T-cell (primary cell): ENCODE data around the gene KLF11. TPM values are rescaled to one million over a fixed set of nuclear protein-coding genes. Genes with fewer than 3 reads are reported as not detected.
A peak's percentile ranks its signal among the peaks of the same experiment; 100 is the strongest.

Experiments
- ATAC-seq, 4 experiments: fragments of 200-7000 bp in 3 of 4; fragments of 150-1000 bp in 1 of 4; cut with Tn5 transposase; replicated peaks in 1 of 4; 1 replicate in 3 of 4; 2 replicates in 1 of 4; pipeline ENCODE4 v1.10.0; 2021; ENCODE audit warnings: moderate library complexity in 3 of 4, mild to moderate bottlenecking in 2 of 4, moderate number of reproducible peaks in 1 of 4
- CTCF ChIA-PET, 2 donors: fragments of 300-600 bp; sonication (Branson Sonifier 250); formaldehyde crosslinking; loops; one replicate each; lab custom pipeline; 2022; ENCODE audit warnings: antibody characterized with exemption in 2 of 2; lab: Charles Lee
- POLR2A ChIA-PET, 2 donors: fragments of 300-600 bp; sonication (Branson Sonifier 250); formaldehyde crosslinking; loops; one replicate each; lab custom pipeline; 2022; ENCODE audit warnings: antibody characterized with exemption in 2 of 2; lab: Charles Lee
- DNase-seq, 35 experiments: peaks; one replicate each; pipeline versions ENCODE4 v3.0.0 to v3.0.0-alpha.2; 2013 to 2023
- H3K27ac ChIP-seq: one replicate; pipeline ENCODE4 v1.5.1; 2013; ENCODE audit warnings: low read length
- H3K27me3 ChIP-seq, 2 experiments: replicated peaks in 1 of 2; 1 replicate in 1 of 2; 2 replicates in 1 of 2; pipeline versions ENCODE4 v1.6.1 to v1.7.0; 2013; ENCODE audit warnings: low read length in 1 of 2, mixed read lengths in 1 of 2; ENCODE audit not compliant: control insufficient read depth in 2 of 2, insufficient read depth in 2 of 2; ENCODE audit errors: extremely low read depth in 1 of 2
- H3K36me3 ChIP-seq, 2 donors: 1 replicate in 1 of 2; 2 replicates in 1 of 2; pipeline versions ENCODE4 v1.6.1 to v1.7.0; 2013; ENCODE audit warnings: low read length in 1 of 2; ENCODE audit not compliant: control insufficient read depth in 2 of 2, insufficient read depth in 1 of 2; ENCODE audit errors: extremely low read depth in 1 of 2
- H3K4me1 ChIP-seq, 2 experiments: 1 replicate in 1 of 2; 2 replicates in 1 of 2; pipeline versions ENCODE4 v1.6.1 to v1.7.0; 2013; ENCODE audit warnings: low read length in 2 of 2, mixed read lengths in 1 of 2; ENCODE audit not compliant: insufficient read depth in 2 of 2, control insufficient read depth in 1 of 2; ENCODE audit errors: extremely low read depth in 1 of 2
- H3K4me3 ChIP-seq, 2 donors: 1 replicate in 1 of 2; 2 replicates in 1 of 2; pipeline versions ENCODE4 v1.5.1 to v1.7.0; 2013; ENCODE audit warnings: mild to moderate bottlenecking in 2 of 2, low read length in 1 of 2, moderate library complexity in 1 of 2; ENCODE audit not compliant: control insufficient read depth in 1 of 2; ENCODE audit errors: extremely low read depth in 1 of 2
- H3K9me3 ChIP-seq: 2 replicates; pipeline ENCODE4 v1.7.0; 2013
- H3K27ac Mint-ChIP-seq, 2 donors: one replicate each; pipeline ENCODE4 v1.8.0; 2020 to 2021; ENCODE audit warnings: mild to moderate bottlenecking in 2 of 2, mixed read lengths in 2 of 2
- H3K27me3 Mint-ChIP-seq, 2 donors: one replicate each; pipeline ENCODE4 v1.8.0; 2021 to 2022; ENCODE audit warnings: mixed read lengths in 2 of 2
- H3K36me3 Mint-ChIP-seq: one replicate; pipeline ENCODE4 v1.8.0; 2021; ENCODE audit warnings: mixed read lengths
- H3K4me1 Mint-ChIP-seq, 3 donors: one replicate each; pipeline ENCODE4 v1.8.0; 2020 to 2022; ENCODE audit warnings: mixed read lengths in 3 of 3, mild to moderate bottlenecking in 1 of 3
- H3K4me3 Mint-ChIP-seq, 3 donors: one replicate each; pipeline ENCODE4 v1.8.0; 2020 to 2022; ENCODE audit warnings: mild to moderate bottlenecking in 3 of 3, mixed read lengths in 3 of 3, moderate library complexity in 3 of 3
- H3K9me3 Mint-ChIP-seq, 3 donors: one replicate each; pipeline ENCODE4 v1.8.0; 2020 to 2022; ENCODE audit warnings: mixed read lengths in 3 of 3
- WGBS: methylation state at CpG from one replicate; pipeline ENCODE4 v1.1.5; 2013; ENCODE audit warnings: missing lambda C conversion rate; ENCODE audit not compliant: insufficient coverage; 5-methylcytosine and 5-hydroxymethylcytosine counted together
- total RNA-seq, 35 experiments: library from RNA in 6 of 35; stranded (reverse) in 6 of 35; fragments of 120-200 nt in 1 of 35; gene quantifications; one replicate each; pipeline versions ENCODE4 v1.2.1 to v1.2.4 and lab custom pipeline; 2013 to 2026

KLF11 gene
- total RNA-seq, 5 donors from 2014 or later (not counting 1 experiment from before 2014, with no cell fraction given): 6.8 to 36.3 (median 10.3) TPM

GRCh38 chr2:10054976-10055375 lies 11.6 kb downstream of the KLF11 start:
- CTCF ChIA-PET: no interaction called here
- no peak for ATAC-seq
- POLR2A ChIA-PET: no interaction called here
- H3K9me3 Mint-ChIP-seq: no peaks in the 10 kb centered on the region
- H3K27ac ChIP-seq: no peak overlapping the region
- H3K27me3 Mint-ChIP-seq: peaks cover 0 to 3% of the 10 kb centered on the region in 2 donors
- H3K4me1 Mint-ChIP-seq: peaks cover 4 to 6% (median 5%) of the 10 kb centered on the region in 3 donors
- H3K4me3 Mint-ChIP-seq: no peak overlapping the region
- no peak for DNase-seq
- peaks cover 0 to 28% of the 10 kb centered on the region in 2 donors for H3K36me3 ChIP-seq
- no peaks in the 10 kb centered on the region for H3K9me3 ChIP-seq
- no peak overlapping the region for H3K27ac Mint-ChIP-seq
- peaks cover 0 to 6% of the 10 kb centered on the region in 2 experiments for H3K4me1 ChIP-seq
- no peak overlapping the region for H3K4me3 ChIP-seq
- WGBS: 97% methylated on average over 5 of the region's 7 CpGs
- peaks cover 31% of the 10 kb centered on the region for H3K36me3 Mint-ChIP-seq
- peaks cover 0 to 25% of the 10 kb centered on the region in 2 experiments for H3K27me3 ChIP-seq

GRCh38 chr2:10056439-10056838 lies 13.1 kb downstream of the KLF11 start:
- CTCF ChIA-PET: interaction anchor here in 1 of 2 donors (0.9 kb wide), 1 partner anchor 240 kb away, joined by 3 read pairs; no protein-coding TSS in a partner anchor
- POLR2A ChIA-PET: no interaction called here
- Histone ChIP-seq H3K27ac (no peak overlapping the region), H3K4me1 (peaks cover 0 to 6% of the 10 kb centered on the region in 2 experiments), H3K36me3 (peaks cover 0 to 25% of the 10 kb centered on the region in 2 donors), H3K9me3 (no peaks in the 10 kb centered on the region), H3K27me3 (peaks cover 0 to 30% of the 10 kb centered on the region in 2 experiments), H3K4me3 (no peak overlapping the region)
- Mint-ChIP-seq H3K9me3 (no peaks in the 10 kb centered on the region), H3K27ac (no peak overlapping the region), H3K27me3 (peaks cover 0 to 3% of the 10 kb centered on the region in 2 donors), H3K4me3 (no peak overlapping the region), H3K36me3 (peaks cover 31% of the 10 kb centered on the region), H3K4me1 (peaks cover 4 to 6% (median 5%) of the 10 kb centered on the region in 3 donors)
- WGBS: 79% methylated on average over 6 of the region's 11 CpGs
- ATAC-seq (no peak), DNase-seq (no peak)

DNA sequence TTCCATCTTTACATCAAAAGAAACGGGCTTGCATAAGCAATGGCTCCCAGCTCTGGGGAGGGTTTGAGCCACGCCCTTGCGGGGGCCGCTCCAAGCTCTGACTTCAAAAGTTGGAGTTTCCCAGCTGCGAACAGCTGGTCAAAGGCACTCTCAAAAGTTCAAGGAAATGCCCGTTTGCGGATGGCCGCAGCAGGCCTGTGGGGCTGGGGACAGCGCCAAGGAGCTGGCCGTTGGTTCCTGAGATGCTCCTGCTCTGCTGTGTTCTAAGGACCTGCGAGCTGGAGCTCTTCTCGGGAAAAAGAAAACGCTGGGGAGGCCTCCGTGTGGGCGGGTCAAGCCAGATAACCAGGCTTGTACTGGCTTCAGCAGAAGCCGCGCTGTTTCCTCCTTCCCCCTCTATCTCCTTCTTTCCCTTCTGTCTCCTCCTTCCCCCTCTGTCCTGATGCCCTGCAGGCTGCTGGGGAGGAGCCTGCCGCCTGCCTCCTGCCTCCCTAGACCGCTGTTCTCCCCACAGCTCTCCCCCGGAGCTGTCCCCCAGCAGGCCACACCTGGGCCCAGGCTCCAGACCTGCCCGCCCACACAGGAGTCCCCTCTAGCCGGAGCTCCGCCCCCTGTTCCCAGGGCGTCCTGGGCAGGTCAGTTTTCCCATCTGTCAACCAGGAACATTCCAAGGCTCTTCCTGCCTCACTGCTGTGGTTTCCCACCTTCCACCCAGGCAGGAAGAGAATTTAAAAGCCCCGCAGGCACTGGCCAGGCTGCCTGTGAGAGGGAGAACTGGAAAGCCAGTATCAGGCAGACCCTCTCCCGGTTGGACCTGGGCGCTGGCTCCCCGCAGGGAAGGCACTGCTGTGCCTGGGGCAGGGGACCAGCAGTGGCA lies 14.1 kb downstream of the KLF11 start:
- peak overlapping the region in 1 of 3 donors; percentile 17 for H3K4me3 Mint-ChIP-seq

GRCh38 chr2:10058251-10059015 lies 15.1 kb downstream of the KLF11 start:
- Histone ChIP-seq H3K27ac (no peak overlapping the region), H3K36me3 (peaks cover 0 to 9% of the 10 kb centered on the region in 2 donors), H3K4me3 (no peak overlapping the region), H3K27me3 (peaks cover 0 to 35% of the 10 kb centered on the region in 2 experiments), H3K9me3 (no peaks in the 10 kb centered on the region), H3K4me1 (peaks cover 0 to 6% of the 10 kb centered on the region in 2 experiments)
- Mint-ChIP-seq H3K4me3 (no peak overlapping the region), H3K9me3 (no peaks in the 10 kb centered on the region), H3K27me3 (peaks cover 0 to 3% of the 10 kb centered on the region in 2 donors), H3K4me1 (peaks cover 4 to 6% (median 5%) of the 10 kb centered on the region in 3 donors), H3K27ac (no peak overlapping the region), H3K36me3 (peaks cover 18% of the 10 kb centered on the region)
- DNase-seq: no peak
- peak in 1 of 4 experiments; percentile 10 for ATAC-seq
- ChIA-PET CTCF (interaction anchor here in 1 of 2 donors (1.0 kb wide), 1 partner anchor 74 kb away, joined by 4 read pairs; no protein-coding TSS in a partner anchor), POLR2A (interaction anchor here in 1 of 2 donors (0.5 kb wide), 1 partner anchor 135 kb away, joined by 5 read pairs; no protein-coding TSS in a partner anchor)
- 96% methylated on average over 37 of the region's 39 CpGs for whole genome bisulfite sequencing

More for the DNA sequence above, 14.1 kb downstream of the KLF11 start:
- Mint-ChIP-seq H3K36me3 (peaks cover 25% of the 10 kb centered on the region), H3K4me1 (peaks cover 4 to 6% (median 5%) of the 10 kb centered on the region in 3 donors), H3K27ac (no peak overlapping the region), H3K27me3 (peaks cover 0 to 3% of the 10 kb centered on the region in 2 donors), H3K9me3 (no peaks in the 10 kb centered on the region)
- Histone ChIP-seq H3K4me3 (no peak overlapping the region), H3K36me3 (peaks cover 0 to 17% of the 10 kb centered on the region in 2 donors), H3K27ac (no peak overlapping the region), H3K4me1 (peaks cover 0 to 6% of the 10 kb centered on the region in 2 experiments), H3K9me3 (no peaks in the 10 kb centered on the region), H3K27me3 (peaks cover 0 to 35% of the 10 kb centered on the region in 2 experiments)
- ChIA-PET CTCF (interaction anchor here in 1 of 2 donors (1.0 kb wide), 1 partner anchor 73 kb away, joined by 4 read pairs; no protein-coding TSS in a partner anchor), POLR2A (no interaction called here)
- peak in 1 of 4 experiments; percentile 34 for ATAC-seq
- WGBS: 37% methylated on average over 27 of the region's 28 CpGs
- DNase-seq: no peak

- CTCF ChIA-PET: no interaction called here
- no peak overlapping the region for H3K4me3 Mint-ChIP-seq
- ATAC-seq: no peak
These were observed 15.6 kb downstream of the KLF11 start for GRCh38 chr2:10059016-10059351.

More at GRCh38 chr2:10059016-10059351, 15.6 kb downstream of the KLF11 start:
- Histone ChIP-seq H3K4me3 (no peak overlapping the region), H3K9me3 (no peaks in the 10 kb centered on the region), H3K27ac (no peak overlapping the region), H3K27me3 (peaks cover 0 to 38% of the 10 kb centered on the region in 2 experiments), H3K4me1 (peaks cover 0 to 6% of the 10 kb centered on the region in 2 experiments), H3K36me3 (peaks cover 0 to 5% of the 10 kb centered on the region in 2 donors)
- 93% methylated on average over 16 of the region's 17 CpGs for WGBS
- Mint-ChIP-seq H3K27ac (no peak overlapping the region), H3K9me3 (no peaks in the 10 kb centered on the region), H3K36me3 (peaks cover 15% of the 10 kb centered on the region), H3K27me3 (peaks cover 0 to 3% of the 10 kb centered on the region in 2 donors), H3K4me1 (peaks cover 4 to 6% (median 5%) of the 10 kb centered on the region in 3 donors)
- DNase-seq: no peak
- POLR2A ChIA-PET: no interaction called here
